Measurements from ENCODE around the gene FAM13B. TPM values are rescaled to one million over a fixed set of nuclear protein-coding genes. Genes with fewer than 3 reads are reported as not detected.

Gene FAM13B
- total and polyA plus RNA-seq, 2 of the 8 experiments (the other 6 are each of a cell fraction or from before 2014, with no cell fraction given), result 6.4 to 17.0 TPM

- Histone ChIP-seq H3K4me3 (ENCODE audit: extremely low read depth in 1 of 4, insufficient read depth in 2 of 4, low read depth in 3 of 4, low read length in 4 of 4) (no peak overlapping the region), H2BK5ac (ENCODE audit: low read depth, low read length) (no peak overlapping the region), H3K23ac (ENCODE audit: insufficient read length) (no peak overlapping the region), H4K5ac (ENCODE audit: insufficient read length, low read depth, low read length) (no peak overlapping the region), H3K36me3 (ENCODE audit: control insufficient read depth in 2 of 4, insufficient read depth in 4 of 4, low read length in 3 of 4) (no peaks in the 10 kb centered on the region), H2BK120ac (replicated peaks; ENCODE audit: low read depth, low read length) (no peak overlapping the region), H4K91ac (replicated peaks; ENCODE audit: insufficient read length, low read length) (no peak overlapping the region), H3K4ac (replicated peaks; ENCODE audit: insufficient read length, low read depth, low read length) (no peak overlapping the region), H3K23me2 (ENCODE audit: low read depth, low read length) (no peaks in the 10 kb centered on the region), H3K18ac (ENCODE audit: extremely low read depth, low read length) (no peak overlapping the region), H2BK12ac (ENCODE audit: low read depth, low read length) (no peak overlapping the region), H2BK20ac (ENCODE audit: low read length) (no peak overlapping the region), H2AFZ (ENCODE audit: low read length) (no peak overlapping the region), H3K14ac (ENCODE audit: insufficient read length) (no peak overlapping the region), H3K56ac (replicated peaks; ENCODE audit: insufficient read length, low read depth, low read length) (no peak overlapping the region), H3K4me2 (ENCODE audit: insufficient read depth in 1 of 2, low read depth in 2 of 2, low read length in 2 of 2) (no peak overlapping the region), H3K4me1 (replicated peaks in 1 of 4; ENCODE audit: control insufficient read depth in 3 of 4, insufficient read depth in 4 of 4, low read length in 3 of 4) (no peaks in the 10 kb centered on the region), H3K79me2 (ENCODE audit: control insufficient read depth in 1 of 2, insufficient read depth in 2 of 2, low read length in 2 of 2) (no peaks in the 10 kb centered on the region), H2AK5ac (ENCODE audit: low read depth, low read length) (no peak overlapping the region), H3K79me1 (ENCODE audit: low read depth, low read length) (no peaks in the 10 kb centered on the region), H3K9me3 (ENCODE audit: insufficient read depth in 2 of 2, low read depth in 1 of 2, low read length in 1 of 2) (no peaks in the 10 kb centered on the region), H4K20me1 (replicated peaks in 1 of 2; ENCODE audit: control insufficient read depth in 1 of 2, insufficient read depth in 2 of 2, low read length in 2 of 2) (no peaks in the 10 kb centered on the region), H2BK15ac (ENCODE audit: low read length) (no peak overlapping the region), H4K8ac (ENCODE audit: extremely low read depth, insufficient read depth, low read length) (no peak overlapping the region), H3K27ac (ENCODE audit: low read depth, low read length) (no peak overlapping the region), H3K27me3 (replicated peaks in 1 of 4; ENCODE audit: control insufficient read depth in 3 of 4, extremely low read depth in 1 of 4, insufficient read depth in 3 of 4, low read length in 3 of 4) (no peaks in the 10 kb centered on the region), H3K9ac (replicated peaks in 1 of 4; ENCODE audit: extremely low read depth in 1 of 4, low read depth in 3 of 4, low read length in 3 of 4) (no peak overlapping the region)
- DNase-seq (ENCODE audit: low read depth in 1 of 2, low spot score in 2 of 2) (no peak), FAIRE-seq (no peak)
- TF ChIP-seq SP1 (IDR thresholded peaks at IDR 0.05; ENCODE audit: low read depth, low read length) (no peak), ZNF274 (IDR thresholded peaks at IDR 0.05; ENCODE audit: borderline replicate concordance, extremely low read depth, low read length) (no peak)
- ChIA-PET CTCF (ENCODE audit: partially characterized antibody) (interaction anchor here (0.5 to 11.5 kb wide), 23 partner anchors 9 to 579 kb away, joined by 3 to 179 read pairs (median 5); partner anchors contain the start of genes FAM13B, NME5 and WNT8A), POLR2A (ENCODE audit: partially characterized antibody) (interaction anchor here (0.7 kb wide), 1 partner anchor 29 kb away, joined by 3 read pairs; no protein-coding TSS in a partner anchor)
Measured at GRCh38 chr5:138064526-138064925, 31.6 kb upstream of the FAM13B start.

Measured in H1 (cell line).